Stimulated activated CD4-positive, alpha-beta T cell treated with anti-CD3 and anti-CD28 coated beads, Interleukin-4, amount 100 ng/mL, for 1 hour (primary cell): ENCODE measurements around the gene SLC41A2.
A peak's percentile ranks its signal among the peaks of the same experiment; 100 is the strongest.
"Not testable (repeated sequence)": the region's sequence is repeated elsewhere in the genome, so short reads cannot be mapped to it uniquely, and the experiment has no call there.

Experiments used
- DNase-seq: peaks from one replicate; pipeline ENCODE4 v3.0.0-alpha.2; 2020

The SLC41A2 gene

GRCh38 chr12:104958001-104958804, at the start of gene SLC41A2:
Gene SLC41A2 (minus strand): TSS chr12:104958290. CDS start chr12:104928527, 29,763 bp downstream.
- peak; percentile 81 for DNase-seq

GRCh38 chr12:105001476-105001875, 43.4 kb upstream of the SLC41A2 start:
- DNase-seq: no peak

- DNase-seq: no peak
Observed at GRCh38 chr12:104999347-104999685, 41.2 kb upstream of the SLC41A2 start.

DNA sequence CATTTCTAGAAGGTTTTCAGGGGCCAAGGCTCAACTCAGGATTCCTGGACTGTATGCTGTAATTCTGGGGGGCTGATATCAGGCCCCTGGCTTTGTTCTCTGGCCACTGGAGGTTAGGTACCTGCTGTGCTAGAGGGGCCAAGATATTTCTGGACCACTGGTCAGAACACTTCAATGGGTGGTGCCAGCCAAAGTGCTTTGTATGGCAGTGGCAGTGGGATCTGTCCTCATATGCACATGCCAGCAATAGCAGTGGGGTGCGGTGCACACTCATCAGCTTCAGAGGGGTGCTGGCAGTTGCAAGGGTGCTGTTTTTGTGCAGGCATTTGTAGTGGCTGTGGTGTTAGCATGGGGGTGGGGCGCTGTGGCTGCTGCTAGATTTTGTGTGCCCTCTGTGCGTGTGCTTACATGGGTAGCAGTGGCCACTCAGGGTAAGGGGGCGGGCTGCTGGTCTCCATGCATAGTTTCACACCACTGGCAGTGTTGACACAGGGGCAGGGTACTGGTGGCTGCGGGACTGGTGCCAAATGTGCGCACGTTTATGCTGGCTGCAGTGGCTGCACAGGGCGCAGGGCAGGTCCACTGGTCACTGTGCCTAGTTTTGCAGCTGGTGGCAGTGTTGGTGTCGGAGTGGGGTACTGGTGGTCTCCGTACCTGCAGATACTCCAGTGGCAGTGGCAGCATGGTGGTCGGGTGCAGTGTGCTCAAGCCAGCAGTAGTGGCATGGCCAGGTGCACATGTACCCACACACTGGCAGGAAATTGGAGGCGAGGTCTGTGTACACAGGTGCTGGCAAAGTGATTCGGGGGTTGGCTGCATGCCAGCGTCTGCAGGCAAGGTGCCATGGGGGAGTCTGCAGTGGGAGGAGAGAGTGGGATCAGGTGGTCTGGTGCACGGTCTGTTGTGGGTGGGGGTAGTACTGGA, 40.6 kb upstream of the SLC41A2 start:
- no peak for DNase-seq

- no peak for DNase-seq
Observed at GRCh38 chr12:104997541-104997940, 39.5 kb upstream of the SLC41A2 start.

DNA sequence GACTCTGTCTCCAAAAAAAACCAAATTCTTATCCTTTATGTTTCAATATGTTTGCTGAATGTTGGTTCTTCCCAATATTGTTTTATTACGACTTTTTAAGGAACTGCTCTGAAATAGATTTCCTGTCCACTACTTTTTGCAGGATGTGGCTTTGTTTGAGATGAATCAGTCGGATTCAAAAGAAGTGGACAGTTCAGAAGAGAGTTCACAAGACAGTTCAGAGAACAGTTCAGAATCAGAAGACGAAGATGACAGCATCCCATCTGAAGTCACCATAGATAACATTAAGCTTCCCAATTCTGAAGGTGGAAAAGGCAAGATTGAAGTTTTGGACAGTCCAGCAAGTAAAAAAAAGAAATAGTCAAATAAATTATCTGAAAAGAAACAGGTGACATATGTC, 36.2 kb upstream of the SLC41A2 start:
- no peak for DNase-seq

- no peak for DNase-seq
Observed at GRCh38 chr12:104991565-104992128, 33.6 kb upstream of the SLC41A2 start.

- no peak for DNase-seq
Observed at GRCh38 chr12:104990950-104991349, 32.9 kb upstream of the SLC41A2 start.

GRCh38 chr12:104986022-104986941, 28.2 kb upstream of the SLC41A2 start, which contains the start of gene NOPCHAP1:
Gene NOPCHAP1 (plus strand): TSS chr12:104986316. CDS start chr12:104986353, 37 bp downstream.
- peak; percentile 86 for DNase-seq

DNA sequence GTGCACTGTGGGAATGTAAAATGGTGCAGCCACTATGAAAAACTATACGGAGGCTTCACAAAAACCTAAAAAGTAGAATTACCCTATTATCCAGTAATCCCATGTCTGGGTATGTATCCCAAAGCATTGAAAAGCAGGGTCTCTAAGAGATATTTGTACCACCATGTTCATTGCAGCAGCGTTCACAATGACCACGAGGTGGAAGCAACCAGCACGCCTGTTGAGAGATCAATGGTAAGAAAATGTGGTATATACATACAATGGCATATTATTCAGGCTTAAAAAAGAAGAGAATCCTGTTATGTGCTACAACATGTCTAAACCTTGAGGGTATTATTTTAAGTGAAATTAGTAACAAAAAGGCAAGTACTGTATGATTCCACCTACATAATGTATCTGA, 27.1 kb upstream of the SLC41A2 start:
- no peak for DNase-seq

DNA sequence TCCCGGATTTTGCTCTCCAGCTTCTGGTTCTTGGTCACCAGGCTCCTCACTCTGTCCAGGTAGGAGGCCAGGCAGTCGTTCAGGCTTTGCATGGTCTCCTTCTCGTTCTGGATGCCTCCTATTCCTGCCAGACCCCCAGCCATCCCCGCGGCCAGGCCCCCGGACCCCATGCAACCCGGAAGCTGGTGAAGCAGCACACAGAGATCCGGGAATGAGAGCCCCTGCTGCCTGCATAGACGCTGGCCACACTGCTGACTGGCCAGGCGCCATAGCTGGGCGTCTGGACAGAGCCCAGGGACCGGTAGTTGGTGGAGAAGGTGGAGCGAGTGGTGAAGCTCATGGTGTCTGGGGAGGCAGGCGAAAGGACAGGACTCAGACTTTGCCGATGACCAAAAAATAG, 19.6 kb upstream of the SLC41A2 start:
- not testable (repeated sequence) for DNase-seq

- no peak for DNase-seq
Observed at GRCh38 chr12:104976703-104977102, 18.6 kb upstream of the SLC41A2 start.

DNA sequence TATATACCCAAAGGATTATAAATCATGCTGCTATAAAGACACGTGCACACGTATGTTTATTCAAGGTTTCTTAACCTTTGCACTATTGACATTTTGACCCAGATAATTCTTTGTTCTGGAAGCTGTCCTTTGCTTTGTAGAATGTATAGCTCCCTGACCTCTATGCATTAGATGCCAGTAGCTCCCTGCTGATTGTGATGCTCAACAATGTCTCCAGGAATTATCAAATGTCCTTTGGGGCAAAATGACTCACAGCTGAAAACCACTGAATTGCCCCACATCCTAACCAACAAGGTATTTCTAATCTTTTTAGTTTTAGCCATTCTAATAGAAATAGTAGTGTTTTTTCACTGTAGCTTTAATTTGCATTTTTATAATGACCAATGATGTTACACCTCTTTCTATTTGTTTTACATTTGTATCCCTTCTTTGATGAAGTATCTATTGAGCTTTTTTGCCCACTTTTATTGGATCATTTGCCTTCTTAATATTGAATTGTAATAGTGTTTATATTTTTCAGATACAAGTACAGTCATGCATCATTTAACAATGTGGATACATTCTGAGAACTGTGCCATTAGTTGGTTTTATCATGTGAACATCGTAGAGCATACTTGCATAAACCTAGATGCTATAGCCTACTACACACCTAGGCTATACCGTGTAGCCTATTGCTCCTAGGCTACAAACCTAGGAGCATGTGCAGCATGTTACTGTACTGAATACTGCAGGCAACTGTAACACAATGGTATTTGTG, 17.7 kb upstream of the SLC41A2 start:
- DNase-seq: no peak

GRCh38 chr12:104974626-104975290, 16.7 kb upstream of the SLC41A2 start:
- no peak for DNase-seq

DNA sequence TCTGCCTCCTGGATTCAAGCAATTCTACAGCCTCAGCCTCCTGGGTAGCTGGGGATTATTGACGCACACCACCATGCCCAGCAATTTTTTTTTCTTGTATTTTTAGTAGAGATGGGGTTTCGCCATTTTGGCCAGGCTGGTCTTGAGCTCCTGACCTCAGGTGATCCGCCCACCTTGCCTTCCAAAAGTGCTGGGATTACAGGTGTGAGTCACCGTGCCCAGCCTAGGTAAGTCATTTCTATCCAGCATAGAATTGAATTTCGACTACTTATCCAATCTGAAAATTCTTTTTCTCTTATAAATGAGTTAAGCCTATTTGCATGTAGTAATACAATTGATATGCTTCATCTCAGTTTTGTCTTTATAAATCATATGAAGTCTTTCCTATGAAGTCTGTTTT, 15.2 kb upstream of the SLC41A2 start:
- DNase-seq: no peak

DNA sequence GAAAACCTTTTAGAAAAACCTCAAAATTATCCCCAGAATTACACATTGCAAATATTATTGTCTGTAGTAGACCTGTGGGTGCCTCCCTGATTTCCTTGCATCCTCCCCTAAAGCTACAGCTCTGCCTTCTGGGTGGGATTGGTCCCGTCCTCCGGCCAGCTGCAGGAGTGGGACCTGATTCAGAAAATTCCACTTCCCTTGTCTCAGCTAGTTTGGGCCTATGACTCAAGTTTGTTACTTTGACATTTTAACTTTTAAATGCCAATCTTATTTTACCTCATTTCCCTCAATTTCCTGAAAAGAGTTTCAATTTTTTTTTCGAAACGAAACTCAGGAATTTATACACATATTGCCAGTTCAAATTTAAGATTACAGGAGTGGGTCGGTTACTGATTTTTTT, 13.2 kb upstream of the SLC41A2 start:
- no peak for DNase-seq

DNA sequence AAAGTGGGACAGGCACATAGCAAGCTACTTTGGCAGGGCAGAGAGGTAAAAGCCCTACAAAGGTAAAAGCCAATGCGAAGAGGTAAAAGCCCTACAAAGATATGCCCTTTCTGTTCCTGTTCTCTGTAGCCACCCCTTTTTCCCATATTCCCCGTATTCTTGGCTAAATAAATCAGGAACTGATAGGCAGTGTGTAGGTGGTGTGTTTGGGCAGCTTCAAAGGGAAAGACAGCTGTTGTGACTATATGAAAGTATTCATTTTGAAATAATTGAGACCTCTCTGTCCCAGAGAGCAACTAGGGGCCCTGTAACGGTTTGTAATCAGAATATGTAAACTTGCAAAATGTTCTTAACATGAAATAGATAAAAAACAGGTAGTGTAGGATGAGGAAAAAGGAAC, 11.3 kb upstream of the SLC41A2 start:
- no peak for DNase-seq

DNA sequence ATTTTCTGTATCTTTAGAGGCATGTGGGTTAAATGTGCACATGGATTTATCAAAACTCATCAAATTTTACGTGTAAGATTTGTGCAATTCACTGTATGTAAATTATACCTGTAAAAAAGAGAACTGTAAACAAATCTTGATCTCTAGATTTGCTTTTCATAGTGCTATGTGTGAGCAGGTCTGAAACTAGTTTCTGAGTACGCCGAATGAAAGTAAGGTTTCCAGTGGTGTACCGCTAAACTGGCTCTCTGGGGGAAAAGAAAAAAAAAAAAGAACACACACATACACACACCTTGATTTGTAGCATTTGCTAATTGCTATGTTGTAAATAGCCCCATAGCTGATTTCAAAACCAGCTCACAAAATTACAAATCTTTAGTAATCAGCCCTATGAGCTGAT, 8.6 kb upstream of the SLC41A2 start:
- no peak for DNase-seq

GRCh38 chr12:104964856-104965205, 6.7 kb upstream of the SLC41A2 start:
- no peak for DNase-seq

GRCh38 chr12:104964167-104964855, 6.2 kb upstream of the SLC41A2 start:
- no peak for DNase-seq

DNA sequence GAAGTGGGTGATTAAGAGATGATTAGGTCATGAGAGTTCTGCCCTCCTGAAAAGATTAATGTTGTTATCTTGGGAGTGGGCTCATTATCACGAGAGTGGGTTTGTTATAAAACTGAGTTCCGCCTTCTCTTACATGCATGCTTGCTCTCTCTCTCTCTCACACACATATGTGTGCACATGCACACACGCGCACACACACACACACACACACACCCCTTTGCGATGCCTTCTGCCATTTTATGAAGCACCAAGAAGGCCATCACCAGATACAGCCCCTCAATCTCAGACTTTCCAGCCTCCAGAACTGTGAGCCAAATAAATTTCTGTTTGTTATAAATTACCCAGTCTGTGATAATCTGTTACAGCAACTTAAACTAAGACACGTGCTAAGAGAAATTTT, 5.7 kb upstream of the SLC41A2 start:
- DNase-seq: no peak
